GM12865 (cell line): ENCODE measurements around the gene MINAR1.

ENCODE experiments used
- DNase-seq: peaks from one replicate; pipeline ENCODE4 v3.0.0; 2010; ENCODE audit warnings: low read depth
- H3K4me3 ChIP-seq: 2 replicates; pipeline ENCODE4 v1.5.1; 2011; ENCODE audit warnings: mild to moderate bottlenecking, low read depth, low read length, control low read depth
- TF ChIP-seq, protein P1 (sequence below): IDR thresholded peaks from 2 replicates; pipeline ENCODE4 v1.5.1; 2011; ENCODE audit warnings: low read length, control low read depth, low read depth, inconsistent platforms; ENCODE audit not compliant: insufficient read depth; ENCODE audit errors: missing control alignments

MINAR1 gene

GRCh38 chr15:79401301-79401700 is 30.8 kb upstream of the MINAR1 start:
- DNase-seq: no peak
- no peak overlapping the region for H3K4me3 ChIP-seq
- TF ChIP-seq, protein P1, sequence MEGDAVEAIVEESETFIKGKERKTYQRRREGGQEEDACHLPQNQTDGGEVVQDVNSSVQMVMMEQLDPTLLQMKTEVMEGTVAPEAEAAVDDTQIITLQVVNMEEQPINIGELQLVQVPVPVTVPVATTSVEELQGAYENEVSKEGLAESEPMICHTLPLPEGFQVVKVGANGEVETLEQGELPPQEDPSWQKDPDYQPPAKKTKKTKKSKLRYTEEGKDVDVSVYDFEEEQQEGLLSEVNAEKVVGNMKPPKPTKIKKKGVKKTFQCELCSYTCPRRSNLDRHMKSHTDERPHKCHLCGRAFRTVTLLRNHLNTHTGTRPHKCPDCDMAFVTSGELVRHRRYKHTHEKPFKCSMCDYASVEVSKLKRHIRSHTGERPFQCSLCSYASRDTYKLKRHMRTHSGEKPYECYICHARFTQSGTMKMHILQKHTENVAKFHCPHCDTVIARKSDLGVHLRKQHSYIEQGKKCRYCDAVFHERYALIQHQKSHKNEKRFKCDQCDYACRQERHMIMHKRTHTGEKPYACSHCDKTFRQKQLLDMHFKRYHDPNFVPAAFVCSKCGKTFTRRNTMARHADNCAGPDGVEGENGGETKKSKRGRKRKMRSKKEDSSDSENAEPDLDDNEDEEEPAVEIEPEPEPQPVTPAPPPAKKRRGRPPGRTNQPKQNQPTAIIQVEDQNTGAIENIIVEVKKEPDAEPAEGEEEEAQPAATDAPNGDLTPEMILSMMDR: no peak

GRCh38 chr15:79402136-79402535 is 30.0 kb upstream of the MINAR1 start:
- H3K4me3 ChIP-seq: no peak overlapping the region
- DNase-seq: no peak
- TF ChIP-seq, protein P1: no peak

- no peak for DNase-seq
- TF ChIP-seq, protein P1: no peak
Observed at GRCh38 chr15:79403501-79403900, 28.6 kb upstream of the MINAR1 start.

GRCh38 chr15:79406210-79406609 is 25.9 kb upstream of the MINAR1 start:
- no peak overlapping the region for H3K4me3 ChIP-seq
- TF ChIP-seq, protein P1: no peak
- no peak for DNase-seq

More at GRCh38 chr15:79403501-79403900, 28.6 kb upstream of the MINAR1 start:
- H3K4me3 ChIP-seq: no peak overlapping the region

DNA sequence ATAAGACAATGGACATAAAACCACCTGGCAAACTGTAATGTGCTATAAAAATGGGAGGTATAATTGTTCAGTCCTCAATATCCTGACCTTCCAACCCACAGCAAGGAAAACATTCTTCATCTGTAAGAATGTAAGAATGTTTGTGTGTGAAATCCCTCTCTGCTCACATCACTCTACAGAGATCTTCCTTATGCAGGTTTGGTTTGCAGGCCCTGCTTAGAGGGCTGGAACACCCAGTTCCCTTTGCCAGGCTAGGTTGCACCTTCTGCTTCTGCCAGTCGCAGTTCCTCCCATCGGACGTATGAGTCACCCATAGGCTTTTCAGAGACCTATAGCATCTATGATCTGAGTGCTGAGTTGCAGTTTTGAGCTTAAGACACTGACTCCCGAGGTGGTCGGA is 24.1 kb upstream of the MINAR1 start:
- TF ChIP-seq, protein P1: no peak
- no peak for DNase-seq

GRCh38 chr15:79410237-79410636 is 21.9 kb upstream of the MINAR1 start:
- H3K4me3 ChIP-seq: no peak overlapping the region
- DNase-seq: no peak
- TF ChIP-seq, protein P1: no peak

More for the DNA sequence above, 24.1 kb upstream of the MINAR1 start:
- H3K4me3 ChIP-seq: no peak overlapping the region

- no peak for DNase-seq
- no peak overlapping the region for H3K4me3 ChIP-seq
- TF ChIP-seq, protein P1: no peak
Observed at GRCh38 chr15:79412010-79412409, 20.1 kb upstream of the MINAR1 start.
